Measurements from ENCODE around the gene NRP1.

NRP1 gene

GRCh38 chr10:33323721-33324120 is 10.7 kb downstream of the NRP1 start:
- Histone ChIP-seq H2AFZ (ENCODE audit: insufficient read depth, low read length, poor library complexity) (no peak overlapping the region), H3K9me3 (ENCODE audit: insufficient read depth, low read depth, low read length) (no peaks in the 10 kb centered on the region), H4K91ac (ENCODE audit: low read depth, low read length) (no peak overlapping the region), H2AK5ac (ENCODE audit: low read length) (no peak overlapping the region), H3K4me2 (ENCODE audit: low read length) (no peak overlapping the region), H3K14ac (ENCODE audit: low read length) (no peak overlapping the region), H3K27me3 (ENCODE audit: insufficient read depth, low read length) (no peaks in the 10 kb centered on the region), H2BK5ac (ENCODE audit: low read depth, low read length, poor library complexity) (no peak overlapping the region), H3K79me1 (ENCODE audit: low read length) (no peaks in the 10 kb centered on the region), H3K4ac (ENCODE audit: low read depth, low read length) (no peak overlapping the region), H3K36me3 (ENCODE audit: control insufficient read depth in 1 of 2, insufficient read depth in 2 of 2, low read length in 2 of 2) (peaks cover 11 to 16% of the 10 kb centered on the region in 2 experiments), H3K4me1 (ENCODE audit: control insufficient read depth in 1 of 2, insufficient read depth in 2 of 2, low read length in 2 of 2) (peaks cover 0 to 2% of the 10 kb centered on the region in 2 experiments), H3K9ac (ENCODE audit: low read length) (no peak overlapping the region), H3K23ac (ENCODE audit: low read length) (no peak overlapping the region), H2BK120ac (ENCODE audit: insufficient read depth, low read length, poor library complexity) (no peak overlapping the region), H3K27ac (ENCODE audit: low read depth, low read length) (no peak overlapping the region), H2BK12ac (ENCODE audit: low read length) (no peak overlapping the region), H4K8ac (ENCODE audit: low read depth, low read length) (no peak overlapping the region), H3K79me2 (ENCODE audit: control insufficient read depth, insufficient read depth, low read length, poor library complexity) (no peaks in the 10 kb centered on the region), H3K18ac (ENCODE audit: low read length) (no peak overlapping the region), H4K12ac (ENCODE audit: low read depth, low read length) (no peak overlapping the region), H3K4me3 (ENCODE audit: low read depth, low read length) (no peak overlapping the region)
- no peak for DNase-seq
- 100% methylated on average over 1 of the region's 6 CpGs for whole genome bisulfite sequencing (ENCODE audit: extremely low coverage, insufficient coverage, insufficient read length)

DNA sequence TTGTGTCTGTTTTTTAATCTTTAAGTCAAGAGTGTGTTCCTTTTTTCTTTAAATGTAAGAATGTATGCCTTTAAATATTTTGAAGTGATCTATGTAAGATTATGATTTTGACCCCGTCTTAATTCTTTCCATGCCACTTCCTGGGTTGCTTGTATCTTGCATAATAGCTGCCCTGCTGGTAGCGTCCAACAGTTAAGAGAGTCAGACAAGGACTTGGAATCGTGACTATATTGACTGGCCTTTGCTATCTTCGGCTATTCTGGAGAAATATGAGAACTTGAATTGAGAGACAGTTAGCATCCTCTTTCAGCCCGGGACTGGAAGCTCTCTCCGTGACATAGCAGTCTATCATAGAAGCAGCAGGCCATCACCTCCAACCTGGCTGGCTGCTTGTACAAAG is 13.0 kb downstream of the NRP1 start:
- H3K23ac ChIP-seq (ENCODE audit: low read length): no peak overlapping the region
- H3K9ac ChIP-seq (ENCODE audit: low read length): no peak overlapping the region
- H3K9me3 ChIP-seq (ENCODE audit: insufficient read depth, low read depth, low read length): no peaks in the 10 kb centered on the region
- H3K36me3 ChIP-seq (ENCODE audit: control insufficient read depth in 1 of 2, insufficient read depth in 2 of 2, low read length in 2 of 2): peaks cover 11 to 14% of the 10 kb centered on the region in 2 experiments
- no peak overlapping the region for H3K4me2 ChIP-seq (ENCODE audit: low read length)
- DNase-seq: peak; percentile 69 to 89
- H3K4me1 ChIP-seq (ENCODE audit: control insufficient read depth in 1 of 2, insufficient read depth in 2 of 2, low read length in 2 of 2): peaks cover 0 to 2% of the 10 kb centered on the region in 2 experiments
- no peak overlapping the region for H2AFZ ChIP-seq (ENCODE audit: insufficient read depth, low read length, poor library complexity)
- no peaks in the 10 kb centered on the region for H3K27me3 ChIP-seq (ENCODE audit: insufficient read depth, low read length)
- H2BK5ac ChIP-seq (ENCODE audit: low read depth, low read length, poor library complexity): no peak overlapping the region
- no peaks in the 10 kb centered on the region for H3K79me2 ChIP-seq (ENCODE audit: control insufficient read depth, insufficient read depth, low read length, poor library complexity)
- H3K27ac ChIP-seq (ENCODE audit: low read depth, low read length): no peak overlapping the region
- H2BK120ac ChIP-seq (ENCODE audit: insufficient read depth, low read length, poor library complexity): no peak overlapping the region
- no peak overlapping the region for H3K18ac ChIP-seq (ENCODE audit: low read length)
- H3K4me3 ChIP-seq (ENCODE audit: low read depth, low read length): no peak overlapping the region
- H3K79me1 ChIP-seq (ENCODE audit: low read length): no peaks in the 10 kb centered on the region
- H3K14ac ChIP-seq (ENCODE audit: low read length): no peak overlapping the region
- no peak overlapping the region for H2BK12ac ChIP-seq (ENCODE audit: low read length)
- H2AK5ac ChIP-seq (ENCODE audit: low read length): no peak overlapping the region
- H4K8ac ChIP-seq (ENCODE audit: low read depth, low read length): no peak overlapping the region
- H3K4ac ChIP-seq (ENCODE audit: low read depth, low read length): no peak overlapping the region
- no peak overlapping the region for H4K12ac ChIP-seq (ENCODE audit: low read depth, low read length)
- WGBS (ENCODE audit: extremely low coverage, insufficient coverage, insufficient read length): no CpG with 5 or more reads among the region's 6 CpGs
- no peak overlapping the region for H4K91ac ChIP-seq (ENCODE audit: low read depth, low read length)

GRCh38 chr10:33320288-33320687 is 14.2 kb downstream of the NRP1 start:
- H3K18ac ChIP-seq (ENCODE audit: low read length): no peak overlapping the region
- no peak overlapping the region for H3K27ac ChIP-seq (ENCODE audit: low read depth, low read length)
- H3K9me3 ChIP-seq (ENCODE audit: insufficient read depth, low read depth, low read length): no peaks in the 10 kb centered on the region
- H3K27me3 ChIP-seq (ENCODE audit: insufficient read depth, low read length): no peaks in the 10 kb centered on the region
- H2BK5ac ChIP-seq (ENCODE audit: low read depth, low read length, poor library complexity): no peak overlapping the region
- no peak for DNase-seq
- no peak overlapping the region for H2BK120ac ChIP-seq (ENCODE audit: insufficient read depth, low read length, poor library complexity)
- no peaks in the 10 kb centered on the region for H3K79me1 ChIP-seq (ENCODE audit: low read length)
- H3K79me2 ChIP-seq (ENCODE audit: control insufficient read depth, insufficient read depth, low read length, poor library complexity): no peaks in the 10 kb centered on the region
- H2AK5ac ChIP-seq (ENCODE audit: low read length): no peak overlapping the region
- no peak overlapping the region for H3K4me3 ChIP-seq (ENCODE audit: low read depth, low read length)
- H3K4me2 ChIP-seq (ENCODE audit: low read length): no peak overlapping the region
- H4K91ac ChIP-seq (ENCODE audit: low read depth, low read length): no peak overlapping the region
- H3K4me1 ChIP-seq (ENCODE audit: control insufficient read depth in 1 of 2, insufficient read depth in 2 of 2, low read length in 2 of 2): peaks cover 0 to 2% of the 10 kb centered on the region in 2 experiments
- no peak overlapping the region for H3K23ac ChIP-seq (ENCODE audit: low read length)
- H2BK12ac ChIP-seq (ENCODE audit: low read length): no peak overlapping the region
- H3K14ac ChIP-seq (ENCODE audit: low read length): no peak overlapping the region
- H4K12ac ChIP-seq (ENCODE audit: low read depth, low read length): no peak overlapping the region
- no peak overlapping the region for H2AFZ ChIP-seq (ENCODE audit: insufficient read depth, low read length, poor library complexity)
- H3K36me3 ChIP-seq (ENCODE audit: control insufficient read depth in 1 of 2, insufficient read depth in 2 of 2, low read length in 2 of 2): peaks cover 11 to 14% of the 10 kb centered on the region in 2 experiments
- no peak overlapping the region for H4K8ac ChIP-seq (ENCODE audit: low read depth, low read length)
- no peak overlapping the region for H3K4ac ChIP-seq (ENCODE audit: low read depth, low read length)
- H3K9ac ChIP-seq (ENCODE audit: low read length): no peak overlapping the region
- WGBS (ENCODE audit: extremely low coverage, insufficient coverage, insufficient read length): no CpG with 5 or more reads among the region's 7 CpGs

GRCh38 chr10:33315891-33316290 is 18.6 kb downstream of the NRP1 start:
- H4K91ac ChIP-seq (ENCODE audit: low read depth, low read length): no peak overlapping the region
- peaks cover 1% of the 10 kb centered on the region for H3K79me2 ChIP-seq (ENCODE audit: control insufficient read depth, insufficient read depth, low read length, poor library complexity)
- DNase-seq: no peak
- no peak overlapping the region for H4K8ac ChIP-seq (ENCODE audit: low read depth, low read length)
- no peak overlapping the region for H2AFZ ChIP-seq (ENCODE audit: insufficient read depth, low read length, poor library complexity)
- no peak overlapping the region for H2BK120ac ChIP-seq (ENCODE audit: insufficient read depth, low read length, poor library complexity)
- H3K27ac ChIP-seq (ENCODE audit: low read depth, low read length): no peak overlapping the region
- H3K23ac ChIP-seq (ENCODE audit: low read length): no peak overlapping the region
- no peaks in the 10 kb centered on the region for H3K79me1 ChIP-seq (ENCODE audit: low read length)
- no peak overlapping the region for H3K4me2 ChIP-seq (ENCODE audit: low read length)
- no peak overlapping the region for H3K4ac ChIP-seq (ENCODE audit: low read depth, low read length)
- H2AK5ac ChIP-seq (ENCODE audit: low read length): no peak overlapping the region
- H3K27me3 ChIP-seq (ENCODE audit: insufficient read depth, low read length): no peaks in the 10 kb centered on the region
- H3K4me3 ChIP-seq (ENCODE audit: low read depth, low read length): no peak overlapping the region
- no CpG with 5 or more reads among the region's 4 CpGs for WGBS (ENCODE audit: extremely low coverage, insufficient coverage, insufficient read length)
- H2BK5ac ChIP-seq (ENCODE audit: low read depth, low read length, poor library complexity): no peak overlapping the region
- no peak overlapping the region for H3K18ac ChIP-seq (ENCODE audit: low read length)
- H2BK12ac ChIP-seq (ENCODE audit: low read length): no peak overlapping the region
- H4K12ac ChIP-seq (ENCODE audit: low read depth, low read length): no peak overlapping the region
- peaks cover 1% of the 10 kb centered on the region for H3K9me3 ChIP-seq (ENCODE audit: insufficient read depth, low read depth, low read length)
- H3K14ac ChIP-seq (ENCODE audit: low read length): no peak overlapping the region
- peaks cover 7 to 8% of the 10 kb centered on the region in 2 experiments for H3K36me3 ChIP-seq (ENCODE audit: control insufficient read depth in 1 of 2, insufficient read depth in 2 of 2, low read length in 2 of 2)
- H3K9ac ChIP-seq (ENCODE audit: low read length): no peak overlapping the region
- no peaks in the 10 kb centered on the region for H3K4me1 ChIP-seq (ENCODE audit: control insufficient read depth in 1 of 2, insufficient read depth in 2 of 2, low read length in 2 of 2)
